Neural cell (in vitro differentiated cells): ENCODE measurements around the gene C1orf21. TPM values are rescaled to one million over a fixed set of nuclear protein-coding genes. Genes with fewer than 3 reads are reported as not detected.

Experiments
- H2AFZ ChIP-seq: fragments of 200-600, 300-800 bp; sonication (generic), shearing (Covaris generic); 2 replicates; pipeline ENCODE4 v1.6.0; 2014; ENCODE audit warnings: low read depth, mild to moderate bottlenecking, antibody characterized with exemption, low read length, moderate library complexity
- H3F3A ChIP-seq: fragments of 200-600 bp; shearing (Covaris generic); 2 replicates; pipeline ENCODE4 v1.6.1; 2016; ENCODE audit warnings: mild to moderate bottlenecking, moderate library complexity, mixed read lengths, antibody characterized with exemption, low read length; ENCODE audit not compliant: insufficient read depth, poor library complexity, severe bottlenecking
- H3K27ac ChIP-seq: fragments of 200-600, 300-800 bp; sonication (generic), shearing (Covaris generic); 2 replicates; pipeline ENCODE4 v1.5.1; 2014; ENCODE audit warnings: mild to moderate bottlenecking, low read length, moderate library complexity
- H3K27me3 ChIP-seq: fragments of 300-800, 200-600 bp; sonication (generic), shearing (Covaris generic); 2 replicates; pipeline ENCODE4 v1.6.0; 2014; ENCODE audit warnings: mild to moderate bottlenecking, low read depth, low read length, moderate library complexity; ENCODE audit not compliant: insufficient read depth
- H3K36me3 ChIP-seq: fragments of 300-800, 200-600 bp; sonication (generic), shearing (Covaris generic); 2 replicates; pipeline ENCODE4 v1.5.1; 2014; ENCODE audit warnings: mild to moderate bottlenecking, antibody characterized with exemption, low read length, moderate library complexity; ENCODE audit not compliant: insufficient read depth
- H3K4me2 ChIP-seq: fragments of 300-800, 200-600 bp; sonication (generic), shearing (Covaris generic); 2 replicates; pipeline ENCODE4 v1.6.0; 2014; ENCODE audit warnings: mild to moderate bottlenecking, low read length
- H3K4me3 ChIP-seq: fragments of 300-800, 200-600 bp; sonication (generic), shearing (Covaris generic); 2 replicates; pipeline ENCODE4 v1.5.1; 2014; ENCODE audit warnings: mild to moderate bottlenecking, low read length, moderate library complexity
- H3K79me2 ChIP-seq: fragments of 200-600 bp; shearing (Covaris generic); replicated peaks from 2 replicates; pipeline ENCODE4 v1.6.0; 2014; ENCODE audit warnings: mild to moderate bottlenecking, low read length, moderate library complexity; ENCODE audit not compliant: insufficient read depth
- H3K9ac ChIP-seq: fragments of 300-800, 200-600 bp; sonication (generic), shearing (Covaris generic); 2 replicates; pipeline ENCODE4 v1.6.1; 2016; ENCODE audit warnings: mild to moderate bottlenecking, low read length, mixed read lengths
- H3K9me2 ChIP-seq: fragments of 200-600 bp; shearing (Covaris generic); 2 replicates; pipeline ENCODE4 v1.6.1; 2016; ENCODE audit warnings: mild to moderate bottlenecking, low read length, mixed read lengths; ENCODE audit not compliant: insufficient read depth
- H3K9me3 ChIP-seq: fragments of 200-600, 300-800 bp; sonication (generic), shearing (Covaris generic); 2 replicates; pipeline ENCODE4 v1.6.1; 2016; ENCODE audit warnings: mild to moderate bottlenecking, mixed run types, low read length, moderate library complexity, mixed read lengths
- H4K20me1 ChIP-seq: fragments of 200-600 bp; shearing (Covaris generic); 2 replicates; pipeline ENCODE4 v1.6.1; 2016; ENCODE audit warnings: mild to moderate bottlenecking, mixed run types; ENCODE audit not compliant: insufficient read depth
- CTCF ChIP-seq: fragments of 450-650 bp; IDR thresholded peaks from 2 replicates; pipeline ENCODE4 v1.5.1; 2014; ENCODE audit warnings: antibody characterized with exemption, mild to moderate bottlenecking, moderate library complexity; ENCODE audit not compliant: poor library complexity, severe bottlenecking
- EP300 ChIP-seq: fragments of 450-650 bp; conservative IDR thresholded peaks from 2 replicates; pipeline ENCODE4 v1.6.1; 2014; ENCODE audit warnings: antibody characterized with exemption, mild to moderate bottlenecking, moderate library complexity; ENCODE audit not compliant: poor library complexity, severe bottlenecking
- MXI1 ChIP-seq: fragments of 450-650 bp; conservative IDR thresholded peaks from 2 replicates; pipeline ENCODE4 v1.6.1; 2014; ENCODE audit warnings: antibody characterized with exemption, mild to moderate bottlenecking; ENCODE audit not compliant: poor library complexity, severe bottlenecking
- POLR2AphosphoS5 ChIP-seq: IDR thresholded peaks from 2 replicates; pipeline ENCODE4 v1.6.1; 2012
- RAD21 ChIP-seq: fragments of 450-650 bp; conservative IDR thresholded peaks from 2 replicates; pipeline ENCODE4 v1.6.1; 2014; ENCODE audit warnings: antibody characterized with exemption, mild to moderate bottlenecking, moderate library complexity
- SMC3 ChIP-seq: fragments of 450-650 bp; conservative IDR thresholded peaks from 2 replicates; pipeline ENCODE4 v1.6.1; 2014; ENCODE audit warnings: antibody characterized with exemption, mild to moderate bottlenecking, moderate library complexity; ENCODE audit not compliant: poor library complexity
- polyA plus RNA-seq: library from polyadenylated mRNA; depleted of rRNA; stranded (reverse); fragments of >200 nt; gene quantifications from 2 replicates; pipeline ENCODE4 v1.2.3, GENCODE V29; 2014
- TF ChIP-seq, protein P1 (sequence below): IDR thresholded peaks from 2 replicates; pipeline ENCODE4 v1.6.1; 2012; ENCODE audit warnings: borderline replicate concordance

Gene C1orf21
- polyA plus RNA-seq, 1 donor from 2014 or later, result 21.1 TPM

GRCh38 chr1:184502161-184502560 lies 115.3 kb downstream of the C1orf21 start:
- H2AFZ ChIP-seq, result no peak overlapping the region
- no peaks in the 10 kb centered on the region for H3K36me3 ChIP-seq
- no peak for TF ChIP-seq EP300
- H3K9me2 ChIP-seq, result no peaks in the 10 kb centered on the region
- H3K9me3 ChIP-seq, result no peaks in the 10 kb centered on the region
- H3F3A ChIP-seq, result no peaks in the 10 kb centered on the region
- H4K20me1 ChIP-seq, result no peaks in the 10 kb centered on the region
- H3K79me2 ChIP-seq, result no peaks in the 10 kb centered on the region
- no peak overlapping the region for H3K4me2 ChIP-seq
- no peak overlapping the region for H3K9ac ChIP-seq
- no peaks in the 10 kb centered on the region for H3K27me3 ChIP-seq
- H3K4me3 ChIP-seq, result no peak overlapping the region
- H3K27ac ChIP-seq, result no peak overlapping the region

- Histone ChIP-seq H4K20me1 (no peaks in the 10 kb centered on the region), H3K9ac (no peak overlapping the region), H3K27ac (no peak overlapping the region), H3K36me3 (no peaks in the 10 kb centered on the region), H3K9me3 (no peaks in the 10 kb centered on the region), H3K27me3 (no peaks in the 10 kb centered on the region), H3K79me2 (no peaks in the 10 kb centered on the region), H3F3A (no peaks in the 10 kb centered on the region), H3K9me2 (no peaks in the 10 kb centered on the region), H3K4me2 (no peak overlapping the region), H2AFZ (no peak overlapping the region), H3K4me3 (no peak overlapping the region)
- TF ChIP-seq, protein P1, sequence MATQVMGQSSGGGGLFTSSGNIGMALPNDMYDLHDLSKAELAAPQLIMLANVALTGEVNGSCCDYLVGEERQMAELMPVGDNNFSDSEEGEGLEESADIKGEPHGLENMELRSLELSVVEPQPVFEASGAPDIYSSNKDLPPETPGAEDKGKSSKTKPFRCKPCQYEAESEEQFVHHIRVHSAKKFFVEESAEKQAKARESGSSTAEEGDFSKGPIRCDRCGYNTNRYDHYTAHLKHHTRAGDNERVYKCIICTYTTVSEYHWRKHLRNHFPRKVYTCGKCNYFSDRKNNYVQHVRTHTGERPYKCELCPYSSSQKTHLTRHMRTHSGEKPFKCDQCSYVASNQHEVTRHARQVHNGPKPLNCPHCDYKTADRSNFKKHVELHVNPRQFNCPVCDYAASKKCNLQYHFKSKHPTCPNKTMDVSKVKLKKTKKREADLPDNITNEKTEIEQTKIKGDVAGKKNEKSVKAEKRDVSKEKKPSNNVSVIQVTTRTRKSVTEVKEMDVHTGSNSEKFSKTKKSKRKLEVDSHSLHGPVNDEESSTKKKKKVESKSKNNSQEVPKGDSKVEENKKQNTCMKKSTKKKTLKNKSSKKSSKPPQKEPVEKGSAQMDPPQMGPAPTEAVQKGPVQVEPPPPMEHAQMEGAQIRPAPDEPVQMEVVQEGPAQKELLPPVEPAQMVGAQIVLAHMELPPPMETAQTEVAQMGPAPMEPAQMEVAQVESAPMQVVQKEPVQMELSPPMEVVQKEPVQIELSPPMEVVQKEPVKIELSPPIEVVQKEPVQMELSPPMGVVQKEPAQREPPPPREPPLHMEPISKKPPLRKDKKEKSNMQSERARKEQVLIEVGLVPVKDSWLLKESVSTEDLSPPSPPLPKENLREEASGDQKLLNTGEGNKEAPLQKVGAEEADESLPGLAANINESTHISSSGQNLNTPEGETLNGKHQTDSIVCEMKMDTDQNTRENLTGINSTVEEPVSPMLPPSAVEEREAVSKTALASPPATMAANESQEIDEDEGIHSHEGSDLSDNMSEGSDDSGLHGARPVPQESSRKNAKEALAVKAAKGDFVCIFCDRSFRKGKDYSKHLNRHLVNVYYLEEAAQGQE, result no peak
- TF ChIP-seq MXI1, result no peak
Observed at GRCh38 chr1:184503221-184503749, 116.5 kb downstream of the C1orf21 start.

DNA sequence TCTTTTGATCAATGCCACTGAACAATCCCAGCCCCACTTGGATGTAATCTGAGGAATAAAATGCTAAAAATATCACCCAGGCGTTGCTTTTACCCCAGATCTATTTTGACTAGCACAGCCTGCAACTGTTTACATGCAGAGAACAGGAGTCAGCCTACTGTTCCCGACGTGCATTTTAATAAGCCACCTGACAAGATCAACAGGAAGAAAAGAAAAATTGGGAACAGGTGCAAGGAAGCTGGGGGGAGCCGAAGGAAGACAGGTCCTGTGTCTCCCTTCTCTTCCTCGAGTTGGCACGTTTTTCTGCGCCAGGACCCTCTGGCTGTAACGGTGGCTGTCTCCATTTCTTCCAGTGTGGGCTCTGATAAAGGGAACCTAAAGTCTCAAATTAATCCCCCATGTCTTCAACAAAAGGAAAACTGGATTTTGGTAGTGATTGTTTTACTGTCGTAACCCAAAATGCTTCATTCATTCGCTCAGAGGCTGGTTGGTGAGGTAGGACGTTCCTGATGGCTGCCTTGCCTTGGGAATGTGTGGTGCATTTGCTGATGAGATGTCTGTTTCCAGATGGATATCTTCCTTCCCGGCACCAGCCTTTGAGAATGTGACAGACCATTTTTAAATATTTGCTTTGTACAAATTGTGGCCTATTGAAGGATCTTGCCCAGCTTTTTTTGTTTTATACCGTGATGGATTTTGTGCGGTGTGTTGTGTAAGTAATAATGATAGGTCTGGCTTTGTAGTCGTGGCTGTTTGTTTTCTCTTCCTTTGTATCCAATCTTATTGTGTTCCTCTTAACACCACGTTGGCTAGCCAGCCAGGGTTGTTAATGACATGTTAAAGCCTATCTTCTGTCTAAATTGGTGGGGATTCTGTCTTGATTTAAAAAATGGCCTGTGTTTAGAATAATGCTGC lies 117.5 kb downstream of the C1orf21 start:
- Histone ChIP-seq H3K9ac (no peak overlapping the region), H2AFZ (no peak overlapping the region), H3K79me2 (no peaks in the 10 kb centered on the region), H3K9me2 (no peaks in the 10 kb centered on the region), H3K4me3 (no peak overlapping the region), H4K20me1 (no peaks in the 10 kb centered on the region), H3K27ac (no peak overlapping the region), H3F3A (no peaks in the 10 kb centered on the region), H3K27me3 (no peaks in the 10 kb centered on the region), H3K4me2 (no peak overlapping the region), H3K36me3 (no peaks in the 10 kb centered on the region), H3K9me3 (no peaks in the 10 kb centered on the region)
- TF ChIP-seq RAD21 (no peak), SMC3 (no peak), CTCF (no peak), POLR2AphosphoS5 (no peak), EP300 (no peak), MXI1 (no peak)
- TF ChIP-seq, protein P1, result no peak
